SK-N-SH (cell line): ENCODE results near the gene STRIT1.

Experiments
- CTCF ChIP-seq: fragments of 200-600 bp; sonication (generic); IDR thresholded peaks from 2 replicates; pipeline ENCODE4 v1.6.1; 2017; ENCODE audit warnings: antibody characterized with exemption, mild to moderate bottlenecking, moderate library complexity
- EZH2phosphoT487 ChIP-seq: fragments of 200-600 bp; sonication (generic); IDR thresholded peaks from 2 replicates; pipeline ENCODE4 v1.6.1; 2017; ENCODE audit warnings: low read depth, mixed run types, mild to moderate bottlenecking, antibody characterized with exemption, moderate library complexity, borderline replicate concordance
- FOXM1 ChIP-seq: IDR thresholded peaks from 2 replicates; pipeline ENCODE4 v1.4.0; 2012; ENCODE audit warnings: low read depth, mild to moderate bottlenecking
- NFIC ChIP-seq: IDR thresholded peaks from 2 replicates; pipeline ENCODE4 v1.4.0; 2012; ENCODE audit warnings: borderline replicate concordance
- POLR2AphosphoS5 ChIP-seq: IDR thresholded peaks from 2 replicates; pipeline ENCODE4 v1.6.1; 2012; ENCODE audit warnings: low read depth, low read length
- RFX5 ChIP-seq: IDR thresholded peaks from 2 replicates; pipeline ENCODE4 v1.6.1; 2012; ENCODE audit warnings: mild to moderate bottlenecking, improper control_type of control experiment, low read length
- TEAD4 ChIP-seq: IDR thresholded peaks from 2 replicates; pipeline ENCODE4 v1.4.0; 2012; ENCODE audit warnings: mild to moderate bottlenecking, borderline replicate concordance; ENCODE audit not compliant: insufficient read depth
- USF2 ChIP-seq: fragments of 150-350 bp; IDR thresholded peaks from 2 replicates; pipeline ENCODE4 v1.6.1; 2017; ENCODE audit warnings: antibody characterized with exemption, low read length, low read depth, borderline replicate concordance

- TF ChIP-seq POLR2AphosphoS5 (no peak), USF2 (no peak), CTCF (no peak), EZH2phosphoT487 (no peak), TEAD4 (no peak), RFX5 (no peak), NFIC (no peak), FOXM1 (no peak)
Measured at GRCh38 chr3:155327871-155328270, 34.4 kb upstream of the STRIT1 start.
